ENCODE results near the gene MON2. TPM values are rescaled to one million over a fixed set of nuclear protein-coding genes. Genes with fewer than 3 reads are reported as not detected.

The MON2 gene
- total and polyA plus RNA-seq, 2 of the 8 experiments (the other 6 are each of a cell fraction or from before 2014, with no cell fraction given) = 3.8 to 21.8 TPM

GRCh38 chr12:62637679-62638078, 171.1 kb downstream of the MON2 start:
- Histone ChIP-seq H2AFZ (ENCODE audit: low read length) (no peak overlapping the region), H3K56ac (replicated peaks; ENCODE audit: insufficient read length, low read depth, low read length) (no peak overlapping the region), H2BK120ac (replicated peaks; ENCODE audit: low read depth, low read length) (no peak overlapping the region), H4K91ac (replicated peaks; ENCODE audit: insufficient read length, low read length) (no peak overlapping the region), H2BK5ac (ENCODE audit: low read depth, low read length) (no peak overlapping the region; the same call in 1 of the 2 replicates), H3K9ac (replicated peaks in 1 of 4; ENCODE audit: extremely low read depth in 1 of 4, low read depth in 3 of 4, low read length in 3 of 4) (no peak overlapping the region), H4K5ac (ENCODE audit: insufficient read length, low read depth, low read length) (no peak overlapping the region), H3K27me3 (replicated peaks in 1 of 4; ENCODE audit: control insufficient read depth in 3 of 4, extremely low read depth in 1 of 4, insufficient read depth in 3 of 4, low read length in 3 of 4) (peaks cover 2 to 14% (median 11%) of the 10 kb centered on the region in 4 experiments), H3K14ac (ENCODE audit: insufficient read length) (no peak overlapping the region), H2AK5ac (ENCODE audit: low read depth, low read length) (no peak overlapping the region), H2BK20ac (ENCODE audit: low read length) (no peak overlapping the region), H3K9me3 (ENCODE audit: insufficient read depth in 2 of 2, low read depth in 1 of 2, low read length in 1 of 2) (no peaks in the 10 kb centered on the region), H4K20me1 (replicated peaks in 1 of 2; ENCODE audit: control insufficient read depth in 1 of 2, insufficient read depth in 2 of 2, low read length in 2 of 2) (no peaks in the 10 kb centered on the region), H3K23ac (ENCODE audit: insufficient read length) (no peak overlapping the region), H2BK15ac (ENCODE audit: low read length) (no peak overlapping the region), H3K4me2 (ENCODE audit: insufficient read depth in 1 of 2, low read depth in 2 of 2, low read length in 2 of 2) (no peak overlapping the region), H2BK12ac (ENCODE audit: low read depth, low read length) (no peak overlapping the region), H3K4me3 (ENCODE audit: extremely low read depth in 1 of 4, insufficient read depth in 2 of 4, low read depth in 3 of 4, low read length in 4 of 4) (no peak overlapping the region), H3K23me2 (ENCODE audit: low read depth, low read length) (no peaks in the 10 kb centered on the region), H3K4me1 (replicated peaks in 1 of 4; ENCODE audit: control insufficient read depth in 3 of 4, insufficient read depth in 4 of 4, low read length in 3 of 4) (peaks cover 2 to 7% (median 4%) of the 10 kb centered on the region in 4 experiments; a peak in 5 of 7 replicates), H3K79me1 (ENCODE audit: low read depth, low read length) (no peaks in the 10 kb centered on the region; the same call in 1 of the 2 replicates), H3K18ac (ENCODE audit: extremely low read depth, low read length) (no peak overlapping the region), H3K27ac (ENCODE audit: low read depth, low read length) (no peak overlapping the region), H4K8ac (ENCODE audit: extremely low read depth, insufficient read depth, low read length) (no peak overlapping the region), H3K36me3 (ENCODE audit: control insufficient read depth in 2 of 4, insufficient read depth in 4 of 4, low read length in 3 of 4) (no peaks in the 10 kb centered on the region), H3K79me2 (ENCODE audit: control insufficient read depth in 1 of 2, insufficient read depth in 2 of 2, low read length in 2 of 2) (no peaks in the 10 kb centered on the region), H3K4ac (replicated peaks; ENCODE audit: insufficient read length, low read depth, low read length) (no peak overlapping the region)
- TF ChIP-seq HDAC6 (IDR thresholded peaks at IDR 0.05; ENCODE audit: low read depth, low read length) (no peak), JUN (IDR thresholded peaks at IDR 0.05; ENCODE audit: low read depth, low read length) (no peak), ATF2 (IDR thresholded peaks at IDR 0.05; ENCODE audit: low read length) (no peak), KDM4A (IDR thresholded peaks at IDR 0.05; ENCODE audit: low read depth, low read length, severe bottlenecking) (no peak), KDM1A (IDR thresholded peaks at IDR 0.05; ENCODE audit: borderline replicate concordance, low read length) (no peak), CBX8 (IDR thresholded peaks at IDR 0.05; ENCODE audit: borderline replicate concordance, low read depth, low read length) (no peak), BRCA1 (IDR thresholded peaks at IDR 0.05; ENCODE audit: low read depth, low read length) (no peak), SP1 (IDR thresholded peaks at IDR 0.05; ENCODE audit: low read depth, low read length) (no peak), TAF1 (IDR thresholded peaks at IDR 0.05; ENCODE audit: low read depth, low read length) (no peak), SRF (IDR thresholded peaks at IDR 0.05; ENCODE audit: low read depth, low read length) (no peak), TEAD4 (IDR thresholded peaks at IDR 0.05; ENCODE audit: low read depth, low read length) (no peak)
- FAIRE-seq = no peak
- ChIA-PET CTCF (ENCODE audit: partially characterized antibody) (interaction anchor here (1.2 to 2.4 kb wide), 2 partner anchors 12 to 156 kb away, joined by 3 to 8 read pairs; no protein-coding TSS in a partner anchor), POLR2A (ENCODE audit: partially characterized antibody) (interaction anchor here (0.7 kb wide), 2 partner anchors 17 to 19 kb away, joined by 3 to 4 read pairs; no protein-coding TSS in a partner anchor)
- no peak for DNase-seq (ENCODE audit: low read depth in 1 of 2, low spot score in 2 of 2)
- WGBS, 2 experiments (ENCODE audit: extremely low coverage in 1 of 2, insufficient coverage in 1 of 2, insufficient read length in 1 of 2, insufficient replicate concordance in 2 of 2, low coverage in 1 of 2, low lambda C conversion rate in 2 of 2, missing lambda C conversion rate in 1 of 2) = 67% methylated on average over 5 of the region's 5 CpGs; no CpG with 5 or more reads in 1 of the 2 experiments
